A549 treated with DMSO at 1 μM for 4 hours (cell line): Measurements from ENCODE around the gene UQCRFS1. TPM values are rescaled to one million over a fixed set of nuclear protein-coding genes. Genes with fewer than 3 reads are reported as not detected.

Experiments
- total RNA-seq: library from RNA; stranded (reverse); fragments of 200-300 nt; extraction: Qiagen RNA extraction; gene quantifications from 5 replicates; pipeline ENCODE4 v1.2.3, GENCODE V29; 2022; ENCODE audit warnings: low read depth

UQCRFS1 gene
- total RNA-seq: 103 to 130 TPM (median 128 TPM) in 5 replicates

GRCh38 chr19:29212648-29213573, at the start of gene UQCRFS1:
UQCRFS1 (minus strand) TSS chr19:29213151; CDS start chr19:29213118, 33 bp downstream.

